H1 (cell line): ENCODE data around the gene SLC26A8. TPM values are rescaled to one million over a fixed set of nuclear protein-coding genes. Genes with fewer than 3 reads are reported as not detected.

Source experiments
- CTCF ChIA-PET: fragments of 300-600 bp; sonication (Branson Sonifier 250); formaldehyde crosslinking; loops from one replicate; lab custom pipeline; 2021; ENCODE audit not compliant: partially characterized antibody; lab: Charles Lee
- POLR2A ChIA-PET: fragments of 300-600 bp; sonication (Branson Sonifier 250); formaldehyde crosslinking; loops from one replicate; lab custom pipeline; 2021; ENCODE audit warnings: inconsistent platforms; ENCODE audit not compliant: partially characterized antibody; lab: Charles Lee
- DNase-seq, 2 experiments: peaks; one replicate each; pipeline versions ENCODE4 v3.0.0 to v3.0.0-alpha.2; 2010 to 2022; ENCODE audit warnings: low spot score in 2 of 2, low read depth in 1 of 2, mixed read lengths in 1 of 2
- FAIRE-seq: peaks from 2 replicates; lab custom pipeline; 2011; peaks lifted over from hg19 to GRCh38; lab: Jason Lieb, UNC
- H2AFZ ChIP-seq: 2 replicates; pipeline ENCODE4 v1.8.1; 2012; ENCODE audit warnings: low read length, inconsistent platforms
- H2AK5ac ChIP-seq: 2 replicates; pipeline ENCODE4 v1.6.1; 2013; ENCODE audit warnings: low read depth, low read length
- H2BK120ac ChIP-seq: replicated peaks from 2 replicates; pipeline ENCODE3; 2013; ENCODE audit warnings: low read depth, low read length, inconsistent platforms
- H2BK12ac ChIP-seq: 2 replicates; pipeline ENCODE4 v1.6.1; 2013; ENCODE audit warnings: low read depth, low read length
- H2BK15ac ChIP-seq: 2 replicates; pipeline ENCODE4 v1.6.1; 2013; ENCODE audit warnings: low read length
- H2BK20ac ChIP-seq: 2 replicates; pipeline ENCODE4 v1.6.1; 2013; ENCODE audit warnings: low read length
- H2BK5ac ChIP-seq: 2 replicates; pipeline ENCODE4 v1.6.1; 2013; ENCODE audit warnings: low read depth, low read length
- H3K14ac ChIP-seq: 2 replicates; pipeline ENCODE4 v1.6.1; 2013; ENCODE audit warnings: inconsistent platforms; ENCODE audit not compliant: insufficient read length
- H3K18ac ChIP-seq: 2 replicates; pipeline ENCODE4 v1.6.1; 2013; ENCODE audit warnings: low read length; ENCODE audit errors: extremely low read depth
- H3K23ac ChIP-seq: 2 replicates; pipeline ENCODE4 v1.6.1; 2013; ENCODE audit warnings: inconsistent platforms; ENCODE audit not compliant: insufficient read length
- H3K23me2 ChIP-seq: 2 replicates; pipeline ENCODE4 v1.6.1; 2013; ENCODE audit warnings: low read depth, low read length
- H3K27ac ChIP-seq: 2 replicates; pipeline ENCODE4 v1.6.1; 2011; ENCODE audit warnings: low read depth, low read length, inconsistent platforms
- H3K27me3 ChIP-seq, 4 experiments: replicated peaks in 1 of 4; 1 replicate in 1 of 4; 2 replicates in 3 of 4; pipeline versions ENCODE4 v1.6.1 to v1.8.1; 2011 to 2013; ENCODE audit warnings: low read length in 3 of 4, mild to moderate bottlenecking in 3 of 4, inconsistent platforms in 2 of 4, mixed read lengths in 2 of 4, moderate library complexity in 1 of 4; ENCODE audit not compliant: control insufficient read depth in 3 of 4, insufficient read depth in 3 of 4; ENCODE audit errors: extremely low read depth in 1 of 4
- H3K36me3 ChIP-seq, 4 experiments: 2 replicates each; pipeline versions ENCODE4 v1.6.1 to v1.8.1; 2011 to 2013; ENCODE audit warnings: mild to moderate bottlenecking in 4 of 4, low read length in 3 of 4, moderate library complexity in 2 of 4, control low read depth in 1 of 4, inconsistent platforms in 1 of 4; ENCODE audit not compliant: insufficient read depth in 4 of 4, control insufficient read depth in 2 of 4
- H3K4ac ChIP-seq: replicated peaks from 2 replicates; pipeline ENCODE3; 2013; ENCODE audit warnings: low read length, low read depth, mixed read lengths, inconsistent platforms; ENCODE audit not compliant: insufficient read length
- H3K4me1 ChIP-seq, 4 experiments: replicated peaks in 1 of 4; 1 replicate in 1 of 4; 2 replicates in 3 of 4; pipeline versions ENCODE4 v1.6.1 to v1.8.1; 2011 to 2013; ENCODE audit warnings: low read length in 3 of 4, inconsistent platforms in 2 of 4, mixed read lengths in 1 of 4; ENCODE audit not compliant: insufficient read depth in 4 of 4, control insufficient read depth in 3 of 4
- H3K4me2 ChIP-seq, 2 experiments: 2 replicates each; pipeline versions ENCODE4 v1.6.1 to v1.8.1; 2011 to 2013; ENCODE audit warnings: low read depth in 2 of 2, low read length in 2 of 2, control low read depth in 1 of 2, inconsistent platforms in 1 of 2, mild to moderate bottlenecking in 1 of 2; ENCODE audit not compliant: insufficient read depth in 1 of 2
- H3K4me3 ChIP-seq, 4 experiments: fragments of 200-600, 300-600 bp in 1 of 4; sonication (generic), shearing (Covaris generic), sonication (Bioruptor Twin) in 1 of 4; 2 replicates each; pipeline versions ENCODE4 v1.5.1 to v1.8.1; 2011 to 2016; ENCODE audit warnings: low read length in 4 of 4, low read depth in 3 of 4, control low read depth in 2 of 4, inconsistent platforms in 2 of 4, mild to moderate bottlenecking in 2 of 4, mixed read lengths in 1 of 4, moderate library complexity in 1 of 4; ENCODE audit not compliant: insufficient read depth in 2 of 4; ENCODE audit errors: extremely low read depth in 1 of 4
- H3K56ac ChIP-seq: replicated peaks from 2 replicates; pipeline ENCODE3; 2013; ENCODE audit warnings: low read depth, mild to moderate bottlenecking, mixed read lengths, low read length, inconsistent platforms; ENCODE audit not compliant: insufficient read length
- H3K79me1 ChIP-seq: 2 replicates; pipeline ENCODE4 v1.6.1; 2013; ENCODE audit warnings: low read depth, low read length, control low read depth
- H3K79me2 ChIP-seq, 2 experiments: 2 replicates each; pipeline versions ENCODE4 v1.6.1 to v1.8.1; 2012 to 2013; ENCODE audit warnings: low read length in 2 of 2, mild to moderate bottlenecking in 2 of 2, inconsistent platforms in 1 of 2; ENCODE audit not compliant: insufficient read depth in 2 of 2, control insufficient read depth in 1 of 2
- H3K9ac ChIP-seq, 4 experiments: replicated peaks in 1 of 4; 1 replicate in 1 of 4; 2 replicates in 3 of 4; pipeline versions ENCODE4 v1.6.1 to v1.8.1; 2011 to 2013; ENCODE audit warnings: low read depth in 3 of 4, low read length in 3 of 4, control low read depth in 2 of 4, mild to moderate bottlenecking in 2 of 4, moderate library complexity in 2 of 4, inconsistent platforms in 1 of 4; ENCODE audit errors: extremely low read depth in 1 of 4
- H3K9me3 ChIP-seq, 2 experiments: 2 replicates each; pipeline versions ENCODE4 v1.6.1 to v1.8.1; 2012 to 2013; ENCODE audit warnings: mild to moderate bottlenecking in 2 of 2, moderate library complexity in 2 of 2, control low read depth in 1 of 2, inconsistent platforms in 1 of 2, low read depth in 1 of 2, low read length in 1 of 2, mixed read lengths in 1 of 2; ENCODE audit not compliant: insufficient read depth in 2 of 2
- H4K20me1 ChIP-seq, 2 experiments: replicated peaks in 1 of 2; 2 replicates each; pipeline versions ENCODE3 to v1.8.1; 2011 to 2013; ENCODE audit warnings: inconsistent platforms in 2 of 2, low read length in 2 of 2, mild to moderate bottlenecking in 1 of 2; ENCODE audit not compliant: insufficient read depth in 2 of 2, control insufficient read depth in 1 of 2
- H4K5ac ChIP-seq: 2 replicates; pipeline ENCODE4 v1.6.1; 2013; ENCODE audit warnings: low read length, low read depth, mixed read lengths, inconsistent platforms; ENCODE audit not compliant: insufficient read length
- H4K8ac ChIP-seq: 2 replicates; pipeline ENCODE4 v1.8.0; 2013; ENCODE audit warnings: mild to moderate bottlenecking, moderate library complexity, low read length, inconsistent platforms; ENCODE audit not compliant: insufficient read depth; ENCODE audit errors: extremely low read depth
- H4K91ac ChIP-seq: replicated peaks from 2 replicates; pipeline ENCODE3; 2013; ENCODE audit warnings: low read length, mixed read lengths, inconsistent platforms; ENCODE audit not compliant: insufficient read length
- KDM5A ChIP-seq: fragments of 200-600 bp; IDR thresholded peaks from 2 replicates; pipeline ENCODE4 v1.7.1; 2012; ENCODE audit warnings: mild to moderate bottlenecking, low read length, inconsistent platforms, mixed read lengths
- SP1 ChIP-seq: IDR thresholded peaks from 2 replicates; pipeline ENCODE4 v1.6.1; 2011; ENCODE audit warnings: low read depth, low read length
- TCF12 ChIP-seq: IDR thresholded peaks from 2 replicates; pipeline ENCODE4 v1.6.1; 2011; ENCODE audit warnings: low read depth, mild to moderate bottlenecking, low read length
- ZNF274 ChIP-seq: IDR thresholded peaks from 2 replicates; pipeline ENCODE4 v1.7.0; 2012; ENCODE audit warnings: low read length, borderline replicate concordance; ENCODE audit errors: extremely low read depth
- WGBS, 2 experiments: shearing (Covaris generic) in 1 of 2; methylation state at CpG; one replicate each; pipeline versions ENCODE4 v1.1.6 to v1.1.7; 2013 to 2015; ENCODE audit warnings: low lambda C conversion rate in 2 of 2, mixed read lengths in 2 of 2, inconsistent platforms in 1 of 2, low coverage in 1 of 2, missing lambda C conversion rate in 1 of 2; ENCODE audit not compliant: insufficient replicate concordance in 2 of 2, insufficient coverage in 1 of 2, insufficient read length in 1 of 2; ENCODE audit errors: extremely low coverage in 1 of 2, missing lambda C conversion rate in 1 of 2; 5-methylcytosine and 5-hydroxymethylcytosine counted together
- polyA plus RNA-seq, 7 experiments: library from polyadenylated mRNA; depleted of rRNA in 3 of 7; stranded (reverse) in 5 of 7; unstranded in 2 of 7; fragments of >200 nt in 5 of 7; fragments of 200-250 nt in 2 of 7; gene quantifications; 1 replicate in 5 of 7; 2 replicates in 1 of 7; 4 replicates in 1 of 7; pipeline versions ENCODE4 v1.2.1 to v1.2.3, GENCODE V29; 2011 to 2013; ENCODE audit warnings: missing spikeins in 2 of 7, mixed read lengths in 2 of 7
- total RNA-seq: library from RNA; stranded (reverse); fragmentation: NEBNext Ultra II Directional; extraction: Animal tissue kit (Norgen Biotek cat#: 25700); gene quantifications from 2 replicates; pipeline ENCODE4 v1.2.1, GENCODE V29; 2021

Gene SLC26A8
- total and polyA plus RNA-seq, 2 of the 8 experiments (the other 6 are each of a cell fraction or from before 2014, with no cell fraction given) = 0.56 to 0.57 TPM

DNA sequence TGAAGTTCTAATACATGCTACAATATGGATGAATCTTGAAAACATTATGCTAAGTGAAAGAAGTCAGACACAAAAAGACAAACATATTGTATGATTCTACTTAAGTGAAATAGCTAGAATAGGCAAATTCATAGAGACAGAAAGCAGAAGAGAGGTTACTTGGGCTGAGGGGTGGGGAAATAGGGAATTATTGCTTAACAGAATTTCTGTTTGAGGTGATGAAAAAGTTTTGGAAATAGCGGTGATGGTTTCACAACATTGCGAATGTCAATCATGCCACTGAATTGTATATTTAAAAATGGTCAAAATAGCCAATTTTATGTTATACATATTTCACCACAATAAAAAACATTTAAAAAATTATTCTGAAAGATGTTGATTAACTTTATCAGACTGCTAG is 6.1 kb downstream of the SLC26A8 start:
- TF ChIP-seq KDM5A = no peak
- no peak for TF ChIP-seq ZNF274
- TF ChIP-seq TCF12 = no peak
- TF ChIP-seq SP1 = no peak
- FAIRE-seq (no peak), DNase-seq (no peak)
- Histone ChIP-seq H2BK15ac (no peak overlapping the region), H4K5ac (no peak overlapping the region), H3K4ac (no peak overlapping the region), H3K4me2 (no peak overlapping the region), H2BK120ac (no peak overlapping the region), H3K18ac (no peak overlapping the region), H3K23me2 (no peaks in the 10 kb centered on the region; the same call in 1 of the 2 replicates), H2AK5ac (no peak overlapping the region), H2BK12ac (no peak overlapping the region), H3K36me3 (no peaks in the 10 kb centered on the region), H3K27ac (no peak overlapping the region), H3K79me1 (no peaks in the 10 kb centered on the region), H3K9me3 (no peaks in the 10 kb centered on the region), H4K20me1 (no peaks in the 10 kb centered on the region), H4K8ac (no peak overlapping the region), H3K27me3 (no peaks in the 10 kb centered on the region), H3K4me1 (no peaks in the 10 kb centered on the region), H2BK20ac (no peak overlapping the region), H3K23ac (no peak overlapping the region), H2AFZ (no peak overlapping the region), H3K9ac (no peak overlapping the region), H3K14ac (no peak overlapping the region), H4K91ac (no peak overlapping the region), H3K79me2 (no peaks in the 10 kb centered on the region), H2BK5ac (no peak overlapping the region), H3K4me3 (no peak overlapping the region), H3K56ac (no peak overlapping the region)
- 98% methylated on average over 2 of the region's 2 CpGs; no CpG with 5 or more reads in 1 of the 2 experiments for WGBS, 2 experiments
- CTCF ChIA-PET = interaction anchor here (0.8 kb wide), 1 partner anchor 33 kb away, joined by 3 read pairs; no protein-coding TSS in a partner anchor
- POLR2A ChIA-PET = no interaction called here
